NCI-H510A (cell line): ENCODE results near the gene PHACTR3.

Source experiments
- DNase-seq: peaks from one replicate; lab custom pipeline; 2025; lab: John Stamatoyannopoulos, UW

The PHACTR3 gene

GRCh38 chr20:59735486-59735885 is 131.1 kb downstream of the PHACTR3 start:
- no peak for DNase-seq

GRCh38 chr20:59735917-59736316 is 131.6 kb downstream of the PHACTR3 start:
- DNase-seq: no peak

- DNase-seq: no peak
Measured at GRCh38 chr20:59736366-59736765, 132.0 kb downstream of the PHACTR3 start.

- no peak for DNase-seq
Measured at GRCh38 chr20:59737073-59737666, 132.8 kb downstream of the PHACTR3 start.

- no peak for DNase-seq
Measured at GRCh38 chr20:59737816-59738215, 133.5 kb downstream of the PHACTR3 start.

- DNase-seq: no peak
Measured at GRCh38 chr20:59738851-59739250, 134.5 kb downstream of the PHACTR3 start.

GRCh38 chr20:59740621-59741020 is 136.3 kb downstream of the PHACTR3 start:
- DNase-seq: no peak

GRCh38 chr20:59741073-59741472 is 136.7 kb downstream of the PHACTR3 start:
- DNase-seq: no peak

GRCh38 chr20:59742351-59743095 is 138.2 kb downstream of the PHACTR3 start:
- no peak for DNase-seq

- no peak for DNase-seq
Measured at GRCh38 chr20:59743308-59743707, 139.0 kb downstream of the PHACTR3 start.

GRCh38 chr20:59743767-59744485 is 139.6 kb downstream of the PHACTR3 start:
- no peak for DNase-seq

- no peak for DNase-seq
Measured at GRCh38 chr20:59744756-59745155, 140.4 kb downstream of the PHACTR3 start.

GRCh38 chr20:59745201-59745600 is 140.9 kb downstream of the PHACTR3 start:
- DNase-seq: no peak

GRCh38 chr20:59745716-59746115 is 141.4 kb downstream of the PHACTR3 start:
- no peak for DNase-seq

- DNase-seq: no peak
Measured at GRCh38 chr20:59746155-59746554, 141.8 kb downstream of the PHACTR3 start.

- no peak for DNase-seq
Measured at GRCh38 chr20:59747671-59748515, 143.6 kb downstream of the PHACTR3 start.

GRCh38 chr20:59748619-59749191 is 144.4 kb downstream of the PHACTR3 start:
- DNase-seq: no peak

GRCh38 chr20:59749301-59749700 is 145.0 kb downstream of the PHACTR3 start:
- no peak for DNase-seq

GRCh38 chr20:59750209-59750840 is 146.0 kb downstream of the PHACTR3 start:
- no peak for DNase-seq

- no peak for DNase-seq
Measured at GRCh38 chr20:59751075-59751711, 146.9 kb downstream of the PHACTR3 start.

- no peak for DNase-seq
Measured at GRCh38 chr20:59752101-59752586, 147.8 kb downstream of the PHACTR3 start.
